ENCODE measurements around the gene NMB. TPM values are rescaled to one million over a fixed set of nuclear protein-coding genes. Genes with fewer than 3 reads are reported as not detected.

NMB gene
- total and polyA plus RNA-seq, 7 donors: 0.69 to 8.9 (median 7.9) TPM

DNA sequence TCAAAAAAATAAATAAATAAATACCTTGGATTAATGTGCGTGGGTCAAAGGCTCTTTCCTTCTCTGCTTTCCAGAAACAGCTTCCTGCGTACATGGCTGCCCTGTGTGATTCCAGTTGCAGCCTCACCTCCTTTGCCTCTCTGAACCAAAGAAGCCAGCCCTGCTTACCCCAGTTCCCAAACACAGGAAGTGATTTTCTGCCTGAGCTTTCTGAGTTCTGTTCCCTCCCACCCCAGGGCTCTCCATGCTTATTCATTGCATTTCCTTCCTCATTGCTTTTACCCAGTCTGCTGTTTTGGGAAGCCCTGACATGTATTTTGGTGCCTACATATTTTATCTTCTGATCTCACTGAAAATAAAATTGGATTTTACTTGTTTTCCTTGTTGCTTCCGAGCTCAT lies 41.8 kb downstream of the NMB start:
- no peak overlapping the region for H3K4me3 ChIP-seq
- intact Hi-C loops (cut with DNase I): no loop called here
- peaks cover 4 to 14% (median 8%) of the 10 kb centered on the region in 4 donors for H3K36me3 ChIP-seq
- no peaks in the 10 kb centered on the region for H3K27me3 ChIP-seq
- H3K4me1 ChIP-seq: no peaks in the 10 kb centered on the region
- TF ChIP-seq, protein P1, sequence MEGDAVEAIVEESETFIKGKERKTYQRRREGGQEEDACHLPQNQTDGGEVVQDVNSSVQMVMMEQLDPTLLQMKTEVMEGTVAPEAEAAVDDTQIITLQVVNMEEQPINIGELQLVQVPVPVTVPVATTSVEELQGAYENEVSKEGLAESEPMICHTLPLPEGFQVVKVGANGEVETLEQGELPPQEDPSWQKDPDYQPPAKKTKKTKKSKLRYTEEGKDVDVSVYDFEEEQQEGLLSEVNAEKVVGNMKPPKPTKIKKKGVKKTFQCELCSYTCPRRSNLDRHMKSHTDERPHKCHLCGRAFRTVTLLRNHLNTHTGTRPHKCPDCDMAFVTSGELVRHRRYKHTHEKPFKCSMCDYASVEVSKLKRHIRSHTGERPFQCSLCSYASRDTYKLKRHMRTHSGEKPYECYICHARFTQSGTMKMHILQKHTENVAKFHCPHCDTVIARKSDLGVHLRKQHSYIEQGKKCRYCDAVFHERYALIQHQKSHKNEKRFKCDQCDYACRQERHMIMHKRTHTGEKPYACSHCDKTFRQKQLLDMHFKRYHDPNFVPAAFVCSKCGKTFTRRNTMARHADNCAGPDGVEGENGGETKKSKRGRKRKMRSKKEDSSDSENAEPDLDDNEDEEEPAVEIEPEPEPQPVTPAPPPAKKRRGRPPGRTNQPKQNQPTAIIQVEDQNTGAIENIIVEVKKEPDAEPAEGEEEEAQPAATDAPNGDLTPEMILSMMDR (IDR thresholded peaks at IDR 0.05): no peak
- TF ChIP-seq POLR2AphosphoS5 (IDR thresholded peaks at IDR 0.05): no peak
- H3K9me3 ChIP-seq: peaks cover 2 to 8% (median 6%) of the 10 kb centered on the region in 4 donors
- 83 to 95% methylated on average over 3 of the region's 3 CpGs for WGBS, 2 donors
- peak; percentile 41 for DNase-seq
- no peak overlapping the region for H3K27ac ChIP-seq

DNA sequence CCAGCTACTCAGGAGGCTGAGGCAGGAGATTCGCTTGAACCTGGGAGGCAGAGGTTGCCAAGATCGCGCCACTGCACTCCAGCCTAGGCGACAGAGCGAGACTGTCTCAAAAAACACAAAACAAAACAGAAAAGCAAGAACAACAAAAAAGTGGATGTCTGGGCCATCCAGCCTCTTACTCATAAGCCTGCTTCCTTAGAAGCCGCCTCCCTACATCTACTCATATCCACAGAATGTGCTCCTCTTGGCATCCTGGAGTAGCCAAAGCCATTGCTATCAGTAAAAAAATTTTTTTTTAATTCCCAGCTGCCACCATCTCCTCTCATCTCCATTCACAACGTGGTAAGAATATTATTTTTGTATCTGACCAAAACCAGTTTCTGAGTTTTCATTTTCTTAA lies 46.4 kb downstream of the NMB start:
- 95% methylated on average over 7 of the region's 7 CpGs for WGBS, 2 donors

DNA sequence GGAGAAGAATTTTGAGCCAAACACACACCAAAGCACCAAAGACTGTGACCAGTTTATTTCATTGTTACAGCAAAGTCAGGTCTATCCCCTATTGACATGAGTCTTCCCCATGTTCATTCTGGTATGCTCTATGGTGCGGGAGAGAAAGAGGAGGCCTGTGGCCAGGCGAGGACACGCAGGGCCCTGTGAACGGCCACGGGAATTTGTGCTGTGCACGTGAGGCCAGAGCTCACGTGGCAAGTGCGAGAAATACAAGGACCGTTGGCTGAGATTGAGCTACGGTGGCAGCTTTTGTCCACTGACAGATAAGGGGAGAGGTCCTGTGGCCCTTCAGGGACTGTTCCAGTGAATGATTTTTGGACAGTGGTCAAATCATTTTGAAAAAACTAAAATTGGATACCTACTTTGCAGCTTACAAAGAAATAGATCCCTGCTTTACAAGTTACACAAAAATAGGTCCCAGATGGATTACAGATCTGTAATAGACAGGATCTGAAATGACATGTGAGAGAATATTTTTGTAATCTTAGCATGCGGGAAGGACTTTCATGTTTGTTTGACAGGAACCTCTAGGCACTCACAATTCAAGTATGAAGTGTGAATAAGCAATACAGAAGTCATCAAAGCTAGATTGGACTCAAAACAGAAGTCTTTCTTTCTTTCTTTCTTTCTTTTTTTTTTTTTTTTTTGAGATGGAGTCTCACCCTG lies 48.0 kb downstream of the NMB start:
- Histone ChIP-seq H3K27ac (no peak overlapping the region), H3K9me3 (no peaks in the 10 kb centered on the region), H3K4me3 (no peak overlapping the region), H3K36me3 (peaks cover 0 to 25% (median 0%) of the 10 kb centered on the region in 4 donors), H3K27me3 (no peaks in the 10 kb centered on the region), H3K4me1 (no peaks in the 10 kb centered on the region)
- peak; percentile 41 for DNase-seq
- TF ChIP-seq, protein P1 (IDR thresholded peaks at IDR 0.05): no peak
- TF ChIP-seq POLR2A (IDR thresholded peaks at IDR 0.05) (no peak), EP300 (IDR thresholded peaks at IDR 0.05) (no peak), POLR2AphosphoS5 (IDR thresholded peaks at IDR 0.05) (no peak)
- intact Hi-C loops (cut with DNase I): no loop called here
- WGBS, 2 donors: 91 to 95% methylated on average over 11 of the region's 11 CpGs

More for the DNA sequence above, 46.4 kb downstream of the NMB start:
- H3K27ac ChIP-seq: no peak overlapping the region
- DNase-seq: no peak
- H3K9me3 ChIP-seq: no peaks in the 10 kb centered on the region
- H3K4me1 ChIP-seq: no peaks in the 10 kb centered on the region
- TF ChIP-seq POLR2A (IDR thresholded peaks at IDR 0.05): no peak
- TF ChIP-seq, protein P1 (IDR thresholded peaks at IDR 0.05): no peak
- no peak for TF ChIP-seq POLR2AphosphoS5 (IDR thresholded peaks at IDR 0.05)
- TF ChIP-seq EP300 (IDR thresholded peaks at IDR 0.05): no peak
- peaks cover 0 to 15% (median 0%) of the 10 kb centered on the region in 4 donors for H3K36me3 ChIP-seq
- no peaks in the 10 kb centered on the region for H3K27me3 ChIP-seq
- intact Hi-C loops (cut with DNase I): no loop called here
- no peak overlapping the region for H3K4me3 ChIP-seq

DNA sequence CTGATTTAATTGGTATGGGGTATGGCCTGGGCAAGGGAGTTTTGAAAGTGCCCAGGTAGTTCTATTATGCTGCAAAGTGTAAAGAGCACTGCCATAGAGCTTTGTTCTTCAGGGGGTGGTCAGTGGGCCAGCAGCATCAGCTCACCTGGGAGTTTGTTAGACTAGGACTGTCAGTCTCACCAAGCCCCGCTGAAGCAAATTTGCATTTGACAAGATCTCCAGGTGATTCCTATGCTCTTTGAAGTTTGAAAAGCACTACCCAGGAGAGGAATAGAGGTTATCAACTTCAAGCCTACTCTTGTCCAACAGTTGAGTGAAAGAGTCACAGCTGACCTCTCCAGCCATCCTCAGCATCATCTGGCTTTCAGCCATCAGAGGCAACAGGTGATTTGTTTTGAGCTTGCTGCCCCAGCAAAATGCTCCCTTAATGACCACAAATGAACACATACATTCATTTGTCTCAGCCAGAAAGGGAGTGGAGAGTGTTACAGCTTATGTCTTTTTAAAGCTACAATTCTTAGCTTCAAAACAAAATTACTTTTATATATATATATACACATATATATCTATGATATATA lies 49.2 kb downstream of the NMB start:
- H3K4me1 ChIP-seq: no peaks in the 10 kb centered on the region
- no peaks in the 10 kb centered on the region for H3K9me3 ChIP-seq
- no peak overlapping the region for H3K4me3 ChIP-seq
- TF ChIP-seq POLR2A (IDR thresholded peaks at IDR 0.05): no peak
- no peak for TF ChIP-seq POLR2AphosphoS5 (IDR thresholded peaks at IDR 0.05)
- TF ChIP-seq, protein P1 (IDR thresholded peaks at IDR 0.05): no peak
- TF ChIP-seq EP300 (IDR thresholded peaks at IDR 0.05): no peak
- H3K36me3 ChIP-seq: peaks cover 0 to 37% (median 2%) of the 10 kb centered on the region in 4 donors
- WGBS, 2 donors: 81 to 89% methylated on average over 1 of the region's 1 CpG
- H3K27ac ChIP-seq: no peak overlapping the region
- peak; percentile 22 for DNase-seq
- no peaks in the 10 kb centered on the region for H3K27me3 ChIP-seq
- intact Hi-C loops (cut with DNase I): no loop called here

Measured in sigmoid colon (tissue), 7 donors.